ENCODE measurements around the gene PARVB.

PARVB gene

DNA sequence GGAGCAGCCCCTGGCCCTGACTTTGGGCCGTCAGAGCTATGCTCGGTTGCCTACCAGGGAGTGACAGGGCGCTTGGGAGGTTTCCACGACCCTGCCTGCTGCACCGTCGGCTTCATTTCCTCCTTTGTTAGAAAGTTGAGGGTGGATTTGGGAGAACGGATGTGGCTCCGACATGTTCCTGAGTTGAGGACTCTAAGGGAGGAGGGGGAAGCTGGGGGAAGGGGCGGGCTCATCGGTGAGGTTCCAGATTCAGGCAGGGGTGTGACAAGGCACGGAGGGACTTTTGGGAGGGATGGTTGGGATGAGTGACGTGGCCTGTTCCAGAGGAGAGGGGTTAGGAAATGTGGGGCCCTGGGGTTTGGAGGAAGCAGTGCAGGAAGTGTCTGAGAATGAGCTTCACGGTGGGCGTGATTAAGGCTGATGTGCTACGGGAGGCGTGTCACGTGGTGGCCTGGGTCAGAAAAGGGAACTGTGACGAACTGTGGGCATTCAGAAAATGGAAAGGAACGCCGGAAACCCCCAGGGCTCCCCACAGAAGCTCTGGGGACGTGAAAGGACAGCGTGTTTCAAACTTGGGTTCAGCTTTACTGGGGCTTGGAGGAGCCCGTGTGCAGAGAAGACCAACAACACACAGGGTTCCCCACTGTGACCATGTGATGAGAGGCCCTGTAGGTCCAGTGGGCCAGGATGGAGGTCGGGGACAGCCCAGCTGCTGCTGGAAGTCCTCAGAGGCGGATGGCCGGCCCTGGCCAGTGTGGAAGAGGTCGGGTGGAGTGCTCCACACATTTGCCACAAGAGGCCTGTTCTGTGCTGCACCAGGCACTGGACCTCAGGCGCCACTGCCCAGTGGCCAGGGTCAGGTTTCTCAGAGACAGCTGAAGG is 2.8 kb downstream of the PARVB start (continued):
- TF ChIP-seq, protein P1, sequence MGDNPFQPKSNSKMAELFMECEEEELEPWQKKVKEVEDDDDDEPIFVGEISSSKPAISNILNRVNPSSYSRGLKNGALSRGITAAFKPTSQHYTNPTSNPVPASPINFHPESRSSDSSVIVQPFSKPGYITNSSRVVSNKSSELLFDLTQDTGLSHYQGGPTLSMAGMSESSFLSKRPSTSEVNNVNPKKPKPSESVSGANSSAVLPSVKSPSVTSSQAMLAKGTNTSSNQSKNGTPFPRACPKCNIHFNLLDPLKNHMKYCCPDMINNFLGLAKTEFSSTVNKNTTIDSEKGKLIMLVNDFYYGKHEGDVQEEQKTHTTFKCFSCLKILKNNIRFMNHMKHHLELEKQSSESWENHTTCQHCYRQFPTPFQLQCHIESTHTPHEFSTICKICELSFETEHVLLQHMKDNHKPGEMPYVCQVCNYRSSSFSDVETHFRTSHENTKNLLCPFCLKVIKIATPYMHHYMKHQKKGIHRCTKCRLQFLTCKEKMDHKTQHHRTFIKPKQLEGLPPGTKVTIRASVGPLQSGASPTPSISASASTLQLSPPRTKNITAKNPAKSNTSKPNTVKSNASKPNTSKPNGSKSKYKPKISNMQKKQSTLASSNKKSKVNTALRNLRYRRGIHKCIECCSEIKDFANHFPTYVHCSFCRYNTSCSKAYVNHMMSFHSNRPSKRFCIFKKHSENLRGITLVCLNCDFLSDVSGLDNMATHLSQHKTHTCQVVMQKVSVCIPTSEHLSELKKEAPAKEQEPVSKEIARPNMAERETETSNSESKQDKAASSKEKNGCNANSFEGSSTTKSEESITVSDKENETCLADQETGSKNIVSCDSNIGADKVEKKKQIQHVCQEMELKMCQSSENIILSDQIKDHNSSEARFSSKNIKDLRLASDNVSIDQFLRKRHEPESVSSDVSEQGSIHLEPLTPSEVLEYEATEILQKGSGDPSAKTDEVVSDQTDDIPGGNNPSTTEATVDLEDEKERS (tag by site-specific recombination; IDR thresholded peaks at IDR 0.05): no peak
- no peak for TF ChIP-seq ZNF76 (tag by site-specific recombination; IDR thresholded peaks at IDR 0.05; ENCODE audit: borderline replicate concordance, low read depth)
- no peak for TF ChIP-seq ZNF549 (tag by site-specific recombination; IDR thresholded peaks at IDR 0.05)
- TF ChIP-seq, protein P2, sequence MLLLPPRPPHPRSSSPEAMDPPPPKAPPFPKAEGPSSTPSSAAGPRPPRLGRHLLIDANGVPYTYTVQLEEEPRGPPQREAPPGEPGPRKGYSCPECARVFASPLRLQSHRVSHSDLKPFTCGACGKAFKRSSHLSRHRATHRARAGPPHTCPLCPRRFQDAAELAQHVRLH (tag by site-specific recombination; IDR thresholded peaks at IDR 0.05): no peak
- no peak for TF ChIP-seq SCRT2 (tag by site-specific recombination; IDR thresholded peaks at IDR 0.05)

DNA sequence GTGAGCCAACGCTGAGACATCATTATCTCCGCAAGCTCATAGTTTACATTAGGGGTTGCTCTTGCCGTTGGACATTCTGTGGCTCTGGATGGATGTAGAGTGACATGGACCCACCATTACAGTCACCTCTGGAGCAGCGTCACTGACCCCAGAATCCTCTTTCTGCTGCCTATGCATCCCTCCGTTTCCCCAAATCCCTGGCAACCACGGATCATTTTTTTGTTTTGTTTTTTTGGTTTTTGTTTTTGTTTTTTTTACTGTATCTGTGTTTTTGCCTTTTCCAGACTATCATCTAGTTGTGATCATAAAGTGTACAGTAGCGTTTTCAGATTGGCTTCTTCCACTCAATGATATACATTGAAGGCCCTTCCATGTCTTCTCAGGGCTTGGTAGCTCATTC is 4.0 kb downstream of the PARVB start:
- no peak overlapping the region for H3K4me3 ChIP-seq (ENCODE audit: low read depth, low read length)
- ChIA-PET CTCF (interaction anchor here (0.7 kb wide), 1 partner anchor 339 kb away, joined by 3 read pairs; no protein-coding TSS in a partner anchor), POLR2A (no interaction called here)

More for the DNA sequence above, 4.0 kb downstream of the PARVB start:
- peaks cover 2% of the 10 kb centered on the region; the same call in 1 of the 2 replicates for H3K4me1 ChIP-seq (ENCODE audit: control insufficient read depth, insufficient read depth, low read length)
- TF ChIP-seq ZNF791 (tag by site-specific recombination; IDR thresholded peaks at IDR 0.05) (no peak), ZBTB8A (tag by site-specific recombination; IDR thresholded peaks at IDR 0.05) (no peak), ZNF202 (tag by site-specific recombination; IDR thresholded peaks at IDR 0.05; ENCODE audit: borderline replicate concordance) (no peak), ZNF521 (tag by site-specific recombination; IDR thresholded peaks at IDR 0.05) (no peak), WT1 (tag by site-specific recombination; IDR thresholded peaks at IDR 0.05) (no peak), ZNF248 (tag by site-specific recombination; IDR thresholded peaks at IDR 0.05) (no peak), GLI4 (tag by site-specific recombination; IDR thresholded peaks at IDR 0.05) (no peak), ZNF366 (tag by site-specific recombination; conservative IDR thresholded peaks at IDR 0.05) (no peak), ZNF426 (tag by site-specific recombination; IDR thresholded peaks at IDR 0.05) (no peak), ZNF624 (tag by site-specific recombination; IDR thresholded peaks at IDR 0.05) (no peak), RBAK (tag by site-specific recombination; IDR thresholded peaks at IDR 0.05) (no peak), ZNF112 (tag by site-specific recombination; IDR thresholded peaks at IDR 0.05) (no peak), ZBTB48 (tag by site-specific recombination; IDR thresholded peaks at IDR 0.05) (no peak)
- TF ChIP-seq, protein P3, sequence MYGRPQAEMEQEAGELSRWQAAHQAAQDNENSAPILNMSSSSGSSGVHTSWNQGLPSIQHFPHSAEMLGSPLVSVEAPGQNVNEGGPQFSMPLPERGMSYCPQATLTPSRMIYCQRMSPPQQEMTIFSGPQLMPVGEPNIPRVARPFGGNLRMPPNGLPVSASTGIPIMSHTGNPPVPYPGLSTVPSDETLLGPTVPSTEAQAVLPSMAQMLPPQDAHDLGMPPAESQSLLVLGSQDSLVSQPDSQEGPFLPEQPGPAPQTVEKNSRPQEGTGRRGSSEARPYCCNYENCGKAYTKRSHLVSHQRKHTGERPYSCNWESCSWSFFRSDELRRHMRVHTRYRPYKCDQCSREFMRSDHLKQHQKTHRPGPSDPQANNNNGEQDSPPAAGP (tag by site-specific recombination; IDR thresholded peaks at IDR 0.05): no peak
- TF ChIP-seq, protein P4, sequence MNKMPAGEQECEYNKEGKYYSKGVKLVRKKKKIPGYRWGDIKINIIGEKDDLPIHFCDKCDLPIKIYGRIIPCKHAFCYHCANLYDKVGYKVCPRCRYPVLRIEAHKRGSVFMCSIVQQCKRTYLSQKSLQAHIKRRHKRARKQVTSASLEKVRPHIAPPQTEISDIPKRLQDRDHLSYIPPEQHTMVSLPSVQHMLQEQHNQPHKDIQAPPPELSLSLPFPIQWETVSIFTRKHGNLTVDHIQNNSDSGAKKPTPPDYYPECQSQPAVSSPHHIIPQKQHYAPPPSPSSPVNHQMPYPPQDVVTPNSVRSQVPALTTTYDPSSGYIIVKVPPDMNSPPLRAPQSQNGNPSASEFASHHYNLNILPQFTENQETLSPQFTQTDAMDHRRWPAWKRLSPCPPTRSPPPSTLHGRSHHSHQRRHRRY (tag by site-specific recombination; IDR thresholded peaks at IDR 0.05): no peak
- TF ChIP-seq, protein P5, sequence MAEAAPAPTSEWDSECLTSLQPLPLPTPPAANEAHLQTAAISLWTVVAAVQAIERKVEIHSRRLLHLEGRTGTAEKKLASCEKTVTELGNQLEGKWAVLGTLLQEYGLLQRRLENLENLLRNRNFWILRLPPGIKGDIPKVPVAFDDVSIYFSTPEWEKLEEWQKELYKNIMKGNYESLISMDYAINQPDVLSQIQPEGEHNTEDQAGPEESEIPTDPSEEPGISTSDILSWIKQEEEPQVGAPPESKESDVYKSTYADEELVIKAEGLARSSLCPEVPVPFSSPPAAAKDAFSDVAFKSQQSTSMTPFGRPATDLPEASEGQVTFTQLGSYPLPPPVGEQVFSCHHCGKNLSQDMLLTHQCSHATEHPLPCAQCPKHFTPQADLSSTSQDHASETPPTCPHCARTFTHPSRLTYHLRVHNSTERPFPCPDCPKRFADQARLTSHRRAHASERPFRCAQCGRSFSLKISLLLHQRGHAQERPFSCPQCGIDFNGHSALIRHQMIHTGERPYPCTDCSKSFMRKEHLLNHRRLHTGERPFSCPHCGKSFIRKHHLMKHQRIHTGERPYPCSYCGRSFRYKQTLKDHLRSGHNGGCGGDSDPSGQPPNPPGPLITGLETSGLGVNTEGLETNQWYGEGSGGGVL (tag by site-specific recombination; IDR thresholded peaks at IDR 0.05): no peak
- TF ChIP-seq, protein P6, sequence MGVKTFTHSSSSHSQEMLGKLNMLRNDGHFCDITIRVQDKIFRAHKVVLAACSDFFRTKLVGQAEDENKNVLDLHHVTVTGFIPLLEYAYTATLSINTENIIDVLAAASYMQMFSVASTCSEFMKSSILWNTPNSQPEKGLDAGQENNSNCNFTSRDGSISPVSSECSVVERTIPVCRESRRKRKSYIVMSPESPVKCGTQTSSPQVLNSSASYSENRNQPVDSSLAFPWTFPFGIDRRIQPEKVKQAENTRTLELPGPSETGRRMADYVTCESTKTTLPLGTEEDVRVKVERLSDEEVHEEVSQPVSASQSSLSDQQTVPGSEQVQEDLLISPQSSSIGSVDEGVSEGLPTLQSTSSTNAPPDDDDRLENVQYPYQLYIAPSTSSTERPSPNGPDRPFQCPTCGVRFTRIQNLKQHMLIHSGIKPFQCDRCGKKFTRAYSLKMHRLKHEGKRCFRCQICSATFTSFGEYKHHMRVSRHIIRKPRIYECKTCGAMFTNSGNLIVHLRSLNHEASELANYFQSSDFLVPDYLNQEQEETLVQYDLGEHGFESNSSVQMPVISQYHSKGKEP (tag by site-specific recombination; IDR thresholded peaks at IDR 0.05): no peak
- no peaks in the 10 kb centered on the region for H3K9me3 ChIP-seq (ENCODE audit: control insufficient read depth, insufficient read depth, low read depth, low read length)
- no peaks in the 10 kb centered on the region for H3K36me3 ChIP-seq (ENCODE audit: control insufficient read depth in 2 of 2, insufficient read depth in 1 of 2, low read length in 2 of 2)
- no peak overlapping the region for H3K27ac ChIP-seq (ENCODE audit: extremely low read depth, low read depth, low read length)

Measured in HEK293 (cell line).